K562 (cell line): ENCODE measurements around the gene PDGFRA. TPM values are rescaled to one million over a fixed set of nuclear protein-coding genes. Genes with fewer than 3 reads are reported as not detected.

Experiments used
- TRIM25 ChIP-seq: fragments of 450-650 bp; IDR thresholded peaks from 2 replicates; pipeline ENCODE4 v1.7.0; 2016; ENCODE audit warnings: borderline replicate concordance
- polyA plus RNA-seq, 8 experiments: library from polyadenylated mRNA; depleted of rRNA in 4 of 8; stranded (reverse) in 5 of 8; unstranded in 3 of 8; fragments of >200 nt; fragmentation: Nextera tagmentation in 2 of 8; fragmentation: Illumina TruSeq in 1 of 8; extraction: Ambion mirVana in 2 of 8; extraction: Trizol in 1 of 8; gene quantifications; 2 replicates each; pipeline versions ENCODE4 v1.2.1 to v1.2.3, GENCODE V29; 2011 to 2014; ENCODE audit warnings: inconsistent platforms in 1 of 8, missing spikeins in 1 of 8
- total RNA-seq, 7 experiments: library from RNA; depleted of rRNA in 6 of 7; stranded (reverse); fragments of >200 nt in 6 of 7; fragmentation: Illumina TruSeq in 2 of 7; extraction: Trizol in 2 of 7; gene quantifications; 2 replicates each; pipeline versions ENCODE4 v1.2.1 to v1.2.3, GENCODE V29; 2011 to 2021; ENCODE audit warnings: low replicate concordance in 1 of 7
- TF ChIP-seq, protein P1 (sequence below): sonication (generic); formaldehyde crosslinking; IDR thresholded peaks from 2 replicates; pipeline ENCODE4 v1.8.0; 2023; ENCODE audit warnings: mild to moderate bottlenecking, missing genetic modification reagents
- TF ChIP-seq, protein P2 (sequence below): fragments of 450-650 bp; formaldehyde crosslinking; IDR thresholded peaks from 2 replicates; pipeline ENCODE4 v1.4.0; 2020; ENCODE audit warnings: mild to moderate bottlenecking

PDGFRA gene
- total and polyA plus RNA-seq, 9 of the 15 experiments (the other 6 are each of a cell fraction or from before 2014, with no cell fraction given): 0.40 TPM; not detected in 8

- TF ChIP-seq, protein P1, sequence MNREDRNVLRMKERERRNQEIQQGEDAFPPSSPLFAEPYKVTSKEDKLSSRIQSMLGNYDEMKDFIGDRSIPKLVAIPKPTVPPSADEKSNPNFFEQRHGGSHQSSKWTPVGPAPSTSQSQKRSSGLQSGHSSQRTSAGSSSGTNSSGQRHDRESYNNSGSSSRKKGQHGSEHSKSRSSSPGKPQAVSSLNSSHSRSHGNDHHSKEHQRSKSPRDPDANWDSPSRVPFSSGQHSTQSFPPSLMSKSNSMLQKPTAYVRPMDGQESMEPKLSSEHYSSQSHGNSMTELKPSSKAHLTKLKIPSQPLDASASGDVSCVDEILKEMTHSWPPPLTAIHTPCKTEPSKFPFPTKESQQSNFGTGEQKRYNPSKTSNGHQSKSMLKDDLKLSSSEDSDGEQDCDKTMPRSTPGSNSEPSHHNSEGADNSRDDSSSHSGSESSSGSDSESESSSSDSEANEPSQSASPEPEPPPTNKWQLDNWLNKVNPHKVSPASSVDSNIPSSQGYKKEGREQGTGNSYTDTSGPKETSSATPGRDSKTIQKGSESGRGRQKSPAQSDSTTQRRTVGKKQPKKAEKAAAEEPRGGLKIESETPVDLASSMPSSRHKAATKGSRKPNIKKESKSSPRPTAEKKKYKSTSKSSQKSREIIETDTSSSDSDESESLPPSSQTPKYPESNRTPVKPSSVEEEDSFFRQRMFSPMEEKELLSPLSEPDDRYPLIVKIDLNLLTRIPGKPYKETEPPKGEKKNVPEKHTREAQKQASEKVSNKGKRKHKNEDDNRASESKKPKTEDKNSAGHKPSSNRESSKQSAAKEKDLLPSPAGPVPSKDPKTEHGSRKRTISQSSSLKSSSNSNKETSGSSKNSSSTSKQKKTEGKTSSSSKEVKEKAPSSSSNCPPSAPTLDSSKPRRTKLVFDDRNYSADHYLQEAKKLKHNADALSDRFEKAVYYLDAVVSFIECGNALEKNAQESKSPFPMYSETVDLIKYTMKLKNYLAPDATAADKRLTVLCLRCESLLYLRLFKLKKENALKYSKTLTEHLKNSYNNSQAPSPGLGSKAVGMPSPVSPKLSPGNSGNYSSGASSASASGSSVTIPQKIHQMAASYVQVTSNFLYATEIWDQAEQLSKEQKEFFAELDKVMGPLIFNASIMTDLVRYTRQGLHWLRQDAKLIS (CRISPR knock-in tag): no peak
- no peak for TF ChIP-seq TRIM25
- TF ChIP-seq, protein P2, sequence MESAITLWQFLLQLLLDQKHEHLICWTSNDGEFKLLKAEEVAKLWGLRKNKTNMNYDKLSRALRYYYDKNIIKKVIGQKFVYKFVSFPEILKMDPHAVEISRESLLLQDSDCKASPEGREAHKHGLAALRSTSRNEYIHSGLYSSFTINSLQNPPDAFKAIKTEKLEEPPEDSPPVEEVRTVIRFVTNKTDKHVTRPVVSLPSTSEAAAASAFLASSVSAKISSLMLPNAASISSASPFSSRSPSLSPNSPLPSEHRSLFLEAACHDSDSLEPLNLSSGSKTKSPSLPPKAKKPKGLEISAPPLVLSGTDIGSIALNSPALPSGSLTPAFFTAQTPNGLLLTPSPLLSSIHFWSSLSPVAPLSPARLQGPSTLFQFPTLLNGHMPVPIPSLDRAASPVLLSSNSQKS (CRISPR knock-in tag): no peak
Observed at GRCh38 chr4:54320826-54321685, 92.0 kb downstream of the PDGFRA start (continued).
